Cardiac fibroblast (primary cell): Measurements from ENCODE around the gene IGF2BP2.
"Not testable (repeated sequence)": the region's sequence is repeated elsewhere in the genome, so short reads cannot be mapped to it uniquely, and the experiment has no call there.

ENCODE experiments used
- DNase-seq, 2 donors: peaks; one replicate each; pipeline versions ENCODE4 v3.0.0 to v3.0.0-alpha.2; 2010; ENCODE audit warnings: low read depth in 2 of 2
- H3K4me3 ChIP-seq, 2 donors: replicated peaks in 1 of 2; 1 replicate in 1 of 2; 2 replicates in 1 of 2; pipeline ENCODE4 v1.5.1; 2011; ENCODE audit warnings: low read depth in 2 of 2, low read length in 2 of 2, mild to moderate bottlenecking in 2 of 2, moderate library complexity in 1 of 2
- TF ChIP-seq, protein P1 (sequence below): IDR thresholded peaks from one replicate; pipeline ENCODE4 v1.5.1; 2011; ENCODE audit warnings: low read depth, mild to moderate bottlenecking, low read length, inconsistent platforms

The IGF2BP2 gene

DNA sequence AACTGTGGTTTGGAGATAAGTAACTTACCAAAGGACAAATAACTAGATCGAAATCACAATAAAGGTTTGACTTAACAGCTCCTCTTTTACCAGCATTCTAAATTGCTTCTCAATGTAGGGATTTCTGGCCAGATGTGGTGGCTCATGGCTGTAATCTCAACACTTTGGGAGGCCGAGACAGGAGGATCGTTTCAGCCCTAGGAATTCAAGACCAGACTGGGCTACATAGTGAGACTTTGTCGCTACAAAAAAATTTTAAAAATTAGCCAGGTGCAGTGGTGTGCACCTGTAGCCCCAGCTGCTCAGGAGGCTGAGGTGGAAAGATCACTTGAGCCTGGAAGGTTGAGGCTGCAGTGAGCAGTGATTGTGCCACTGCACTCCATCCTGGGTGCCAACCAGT lies 17.4 kb upstream of the IGF2BP2 start:
- no peak overlapping the region for H3K4me3 ChIP-seq
- no peak for DNase-seq
- TF ChIP-seq, protein P1, sequence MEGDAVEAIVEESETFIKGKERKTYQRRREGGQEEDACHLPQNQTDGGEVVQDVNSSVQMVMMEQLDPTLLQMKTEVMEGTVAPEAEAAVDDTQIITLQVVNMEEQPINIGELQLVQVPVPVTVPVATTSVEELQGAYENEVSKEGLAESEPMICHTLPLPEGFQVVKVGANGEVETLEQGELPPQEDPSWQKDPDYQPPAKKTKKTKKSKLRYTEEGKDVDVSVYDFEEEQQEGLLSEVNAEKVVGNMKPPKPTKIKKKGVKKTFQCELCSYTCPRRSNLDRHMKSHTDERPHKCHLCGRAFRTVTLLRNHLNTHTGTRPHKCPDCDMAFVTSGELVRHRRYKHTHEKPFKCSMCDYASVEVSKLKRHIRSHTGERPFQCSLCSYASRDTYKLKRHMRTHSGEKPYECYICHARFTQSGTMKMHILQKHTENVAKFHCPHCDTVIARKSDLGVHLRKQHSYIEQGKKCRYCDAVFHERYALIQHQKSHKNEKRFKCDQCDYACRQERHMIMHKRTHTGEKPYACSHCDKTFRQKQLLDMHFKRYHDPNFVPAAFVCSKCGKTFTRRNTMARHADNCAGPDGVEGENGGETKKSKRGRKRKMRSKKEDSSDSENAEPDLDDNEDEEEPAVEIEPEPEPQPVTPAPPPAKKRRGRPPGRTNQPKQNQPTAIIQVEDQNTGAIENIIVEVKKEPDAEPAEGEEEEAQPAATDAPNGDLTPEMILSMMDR, result no peak

- H3K4me3 ChIP-seq, DNase-seq: not testable (repeated sequence)
These were observed 13.7 kb upstream of the IGF2BP2 start for GRCh38 chr3:185838417-185838989.

GRCh38 chr3:185837414-185837813 lies 12.6 kb upstream of the IGF2BP2 start:
- no peak overlapping the region for H3K4me3 ChIP-seq
- peak; percentile 31 to 83 for DNase-seq
- TF ChIP-seq, protein P1, result no peak

DNA sequence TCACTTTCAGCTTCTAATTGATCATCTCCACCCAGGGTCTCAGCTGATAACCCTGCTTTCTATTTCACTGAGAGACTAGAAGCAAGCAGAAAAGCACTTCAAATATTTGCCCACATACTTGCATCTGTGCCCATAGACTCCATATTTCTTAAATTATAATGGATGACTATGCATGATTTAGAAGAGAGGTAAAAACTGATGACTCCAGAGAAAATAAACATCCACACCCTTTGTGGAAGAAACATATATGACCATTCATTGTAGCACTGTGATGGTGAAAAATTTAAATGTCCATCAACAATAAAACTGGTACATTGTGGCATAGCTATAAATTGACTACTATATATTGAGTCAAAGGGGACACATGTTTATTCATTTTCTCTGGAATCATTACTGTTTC lies 7.1 kb upstream of the IGF2BP2 start:
- DNase-seq, result no peak
- H3K4me3 ChIP-seq, result no peak overlapping the region
- TF ChIP-seq, protein P1, result no peak

GRCh38 chr3:185831195-185831594 lies 6.4 kb upstream of the IGF2BP2 start:
- TF ChIP-seq, protein P1, result no peak
- DNase-seq, result no peak
- H3K4me3 ChIP-seq, result no peak overlapping the region

- no peak for DNase-seq
- TF ChIP-seq, protein P1, result no peak
- H3K4me3 ChIP-seq, result no peak overlapping the region
These were observed 5.4 kb upstream of the IGF2BP2 start for GRCh38 chr3:185830018-185830797.

DNA sequence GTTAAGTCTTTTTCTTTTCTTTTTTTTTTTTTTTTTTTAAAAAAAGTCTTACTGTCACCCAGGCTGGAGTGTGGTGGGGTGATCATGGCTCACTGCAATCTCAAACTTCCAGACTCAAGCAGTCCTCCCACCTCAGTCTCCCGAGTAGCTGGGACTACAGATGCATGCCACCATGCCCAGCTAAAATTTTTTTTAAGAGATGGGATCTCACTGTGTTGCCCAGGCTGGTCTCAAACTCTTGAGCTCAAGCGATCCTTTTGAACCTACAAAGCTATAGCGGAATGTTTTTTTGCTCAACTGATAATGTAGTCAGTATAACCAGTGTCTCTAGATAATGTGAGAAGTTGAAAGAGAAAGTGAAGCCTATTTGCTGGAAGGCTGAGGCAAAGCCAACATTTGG lies 3.9 kb upstream of the IGF2BP2 start:
- H3K4me3 ChIP-seq, result no peak overlapping the region
- no peak for DNase-seq
- TF ChIP-seq, protein P1, result no peak
